ENCODE results near the gene SLITRK4.

SLITRK4 gene, protein sequence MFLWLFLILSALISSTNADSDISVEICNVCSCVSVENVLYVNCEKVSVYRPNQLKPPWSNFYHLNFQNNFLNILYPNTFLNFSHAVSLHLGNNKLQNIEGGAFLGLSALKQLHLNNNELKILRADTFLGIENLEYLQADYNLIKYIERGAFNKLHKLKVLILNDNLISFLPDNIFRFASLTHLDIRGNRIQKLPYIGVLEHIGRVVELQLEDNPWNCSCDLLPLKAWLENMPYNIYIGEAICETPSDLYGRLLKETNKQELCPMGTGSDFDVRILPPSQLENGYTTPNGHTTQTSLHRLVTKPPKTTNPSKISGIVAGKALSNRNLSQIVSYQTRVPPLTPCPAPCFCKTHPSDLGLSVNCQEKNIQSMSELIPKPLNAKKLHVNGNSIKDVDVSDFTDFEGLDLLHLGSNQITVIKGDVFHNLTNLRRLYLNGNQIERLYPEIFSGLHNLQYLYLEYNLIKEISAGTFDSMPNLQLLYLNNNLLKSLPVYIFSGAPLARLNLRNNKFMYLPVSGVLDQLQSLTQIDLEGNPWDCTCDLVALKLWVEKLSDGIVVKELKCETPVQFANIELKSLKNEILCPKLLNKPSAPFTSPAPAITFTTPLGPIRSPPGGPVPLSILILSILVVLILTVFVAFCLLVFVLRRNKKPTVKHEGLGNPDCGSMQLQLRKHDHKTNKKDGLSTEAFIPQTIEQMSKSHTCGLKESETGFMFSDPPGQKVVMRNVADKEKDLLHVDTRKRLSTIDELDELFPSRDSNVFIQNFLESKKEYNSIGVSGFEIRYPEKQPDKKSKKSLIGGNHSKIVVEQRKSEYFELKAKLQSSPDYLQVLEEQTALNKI

GRCh38 chrX:143635915-143636314 is at the start of gene SLITRK4:
SLITRK4 (minus strand) TSS chrX:143636101; CDS start chrX:143631108, 4,993 bp downstream.
- DNase-seq = no peak

DNA sequence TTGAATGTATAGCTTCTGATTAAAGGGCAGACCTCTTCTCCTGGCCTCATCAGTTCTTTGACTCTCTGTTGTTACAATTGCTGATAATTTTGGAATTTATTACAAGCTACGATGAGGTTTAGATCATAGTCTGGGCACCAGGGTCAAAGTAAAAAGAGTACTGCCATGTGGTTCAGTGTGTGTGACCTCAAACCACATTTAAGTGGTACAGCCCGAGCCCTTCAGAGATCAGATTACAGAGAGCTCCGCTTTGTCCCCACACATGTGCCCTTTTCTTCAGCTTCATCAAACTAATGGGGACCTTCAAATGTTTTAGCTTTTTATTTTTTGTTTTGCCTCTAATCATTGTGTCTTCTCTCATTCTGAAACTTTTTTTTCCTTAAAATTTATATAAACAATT is 47.6 kb upstream of the SLITRK4 start:
- DNase-seq = no peak

- no peak for DNase-seq
Observed at GRCh38 chrX:143674926-143675325, 39.0 kb upstream of the SLITRK4 start.

DNA sequence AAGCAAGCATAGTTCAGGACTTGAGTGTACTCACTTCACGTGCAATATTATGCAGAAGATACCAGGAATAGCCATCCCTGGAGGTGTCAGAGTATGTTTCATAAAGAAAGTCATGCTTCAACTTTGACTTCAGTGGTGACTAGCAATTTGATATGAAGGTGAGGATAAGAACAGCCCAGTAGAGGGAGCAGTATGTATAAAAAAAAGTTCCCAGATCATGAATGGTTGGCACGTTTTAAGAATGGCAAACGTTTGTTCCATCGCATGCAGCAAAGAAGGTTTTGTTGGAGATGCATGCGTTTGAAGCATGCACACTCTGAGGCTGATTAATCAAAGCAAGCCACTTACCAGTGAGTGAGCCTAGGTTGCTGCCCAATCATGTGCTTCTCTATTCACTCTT is 33.5 kb upstream of the SLITRK4 start:
- no peak for DNase-seq

- DNase-seq = no peak
Observed at GRCh38 chrX:143664302-143664701, 28.4 kb upstream of the SLITRK4 start.

- DNase-seq = no peak
Observed at GRCh38 chrX:143663755-143664154, 27.9 kb upstream of the SLITRK4 start.

- no peak for DNase-seq
Observed at GRCh38 chrX:143661286-143661685, 25.4 kb upstream of the SLITRK4 start.

DNA sequence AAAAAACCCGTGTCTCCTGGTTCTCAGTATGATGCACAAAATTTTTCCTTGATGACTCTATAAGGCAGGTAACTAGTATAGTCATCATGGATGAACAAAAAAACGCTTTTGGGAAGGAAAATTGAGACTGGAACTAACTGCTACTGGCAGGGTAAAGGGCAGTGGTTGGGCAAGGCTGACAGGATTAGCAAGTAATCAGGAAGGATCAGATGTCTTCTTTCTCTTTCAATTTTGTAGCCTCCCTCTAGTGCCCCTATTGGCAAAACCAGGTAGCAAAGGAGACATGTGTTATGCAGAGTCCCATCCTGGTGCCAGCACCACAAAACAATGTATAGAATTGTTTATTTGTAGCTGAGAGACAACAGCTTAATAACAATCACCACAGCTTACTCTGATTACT is 12.8 kb upstream of the SLITRK4 start:
- DNase-seq = no peak

DNA sequence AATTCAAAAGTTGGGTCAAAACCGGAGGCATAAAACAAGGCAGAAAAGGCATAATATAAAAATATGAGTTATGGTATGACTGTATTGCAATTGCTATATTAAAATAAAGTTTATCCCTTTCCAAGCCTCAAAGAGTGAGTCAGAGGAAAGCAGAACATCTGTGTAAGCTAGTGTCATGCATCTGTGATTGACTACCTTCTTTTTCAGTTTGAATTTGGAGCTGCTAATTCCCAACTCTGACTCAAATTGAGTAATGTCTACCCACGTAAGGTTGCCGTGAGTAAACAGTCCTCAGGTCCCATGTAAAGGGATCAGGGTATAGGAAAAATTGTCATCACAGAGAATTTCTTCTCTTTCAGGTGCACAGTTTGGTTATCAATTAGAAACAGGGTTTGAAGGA is 6.5 kb upstream of the SLITRK4 start:
- no peak for DNase-seq

DNA sequence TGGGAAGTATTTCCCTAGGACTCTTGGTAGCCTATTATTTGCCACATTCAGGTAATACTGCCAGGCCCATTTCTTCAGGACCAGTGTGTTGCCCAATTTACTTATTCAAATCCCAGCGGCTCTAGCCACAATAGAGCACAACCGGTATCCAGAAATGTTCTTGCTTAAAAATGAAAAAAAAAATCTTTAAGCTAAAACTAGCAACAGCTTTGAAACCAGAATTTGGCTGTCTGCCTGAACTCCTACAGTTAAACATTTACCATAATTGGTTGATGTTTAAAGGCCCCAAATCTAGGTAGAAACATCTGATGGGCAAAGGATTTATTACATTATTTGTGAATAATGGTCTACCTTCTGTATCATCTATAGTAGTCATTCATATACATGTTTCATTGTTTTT is 930 bp upstream of the SLITRK4 start:
- DNase-seq = no peak

DNA sequence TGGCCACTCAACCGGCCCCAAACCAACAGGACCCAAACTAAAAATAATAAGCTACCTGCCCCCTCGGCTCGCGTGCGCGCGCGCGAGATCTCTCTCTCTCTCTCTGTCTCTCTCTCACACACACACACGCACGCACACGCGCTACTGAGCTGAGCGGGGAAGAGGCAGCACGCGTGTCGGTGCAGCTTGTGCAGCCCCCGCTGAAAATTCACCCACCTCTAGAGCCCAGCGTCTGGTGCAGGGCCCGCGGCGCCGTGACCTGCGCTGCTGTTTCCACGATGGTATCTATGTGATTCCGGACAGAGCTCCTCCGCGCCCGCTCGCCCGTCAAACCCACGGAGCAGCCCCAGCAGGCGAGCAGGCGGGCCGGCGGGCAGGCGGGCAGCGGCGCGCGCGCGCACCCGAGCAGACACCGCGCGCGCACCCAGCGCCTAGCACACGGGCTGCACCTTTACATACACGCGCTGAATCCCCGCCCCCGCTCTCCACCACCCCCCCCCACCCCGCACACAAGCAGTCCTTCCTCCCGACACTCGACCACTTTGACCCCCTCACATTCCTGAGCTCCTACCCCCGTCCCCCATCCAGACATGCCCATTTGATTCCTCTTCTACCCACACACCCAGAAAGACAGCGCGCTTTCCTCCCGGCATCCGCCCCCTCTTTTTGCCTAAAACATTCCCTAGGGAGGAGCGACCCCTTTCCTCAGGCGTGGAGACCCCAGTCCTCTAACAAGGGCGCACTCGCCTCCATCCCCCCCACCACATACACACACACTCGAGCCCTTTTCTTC is 1.0 kb downstream of the SLITRK4 start:
- no peak for DNase-seq

GRCh38 chrX:143634309-143634662 is 1.6 kb downstream of the SLITRK4 start:
- no peak for DNase-seq

GRCh38 chrX:143633461-143634308 is 2.2 kb downstream of the SLITRK4 start:
- peak; percentile 16 for DNase-seq

DNA sequence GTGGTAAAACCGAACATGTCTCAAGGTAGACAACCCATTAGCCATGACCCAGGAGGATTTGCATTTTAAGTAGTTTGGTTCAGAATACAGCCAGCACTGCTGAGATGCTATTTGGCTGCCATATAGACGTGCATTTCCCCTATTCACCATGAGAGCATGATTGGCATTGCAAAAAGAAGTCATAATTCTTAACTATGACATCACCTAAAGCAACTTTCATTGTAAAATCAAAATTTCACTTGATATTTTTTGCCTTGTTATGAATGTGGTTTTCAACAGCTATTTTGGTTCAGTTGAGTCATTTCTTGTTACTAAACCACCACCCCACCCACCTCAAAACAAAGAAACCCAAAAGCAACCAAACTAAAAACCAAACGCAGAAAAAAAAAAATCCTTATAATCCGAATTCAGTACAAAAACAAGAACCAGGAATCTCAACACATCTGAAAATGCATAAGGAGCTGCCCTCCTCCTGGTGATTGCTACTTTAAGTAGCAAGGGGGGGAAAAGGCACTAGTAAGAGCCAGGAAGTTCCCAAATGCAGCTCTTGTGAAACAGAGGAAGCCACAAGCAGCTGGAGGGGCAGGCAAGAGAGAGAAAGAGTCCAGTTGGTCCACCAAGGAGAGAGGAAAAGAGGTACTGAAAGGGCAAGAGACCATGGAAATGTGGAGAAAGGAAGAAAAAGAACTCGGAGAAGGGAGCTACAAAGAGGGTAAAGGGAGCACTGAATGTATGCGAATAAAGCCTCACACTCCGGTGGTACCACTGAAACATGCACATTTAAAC is 3.1 kb downstream of the SLITRK4 start:
- DNase-seq = no peak

- no peak for DNase-seq
Observed at GRCh38 chrX:143623657-143624056, 12.2 kb downstream of the SLITRK4 start.

- DNase-seq = no peak
Observed at GRCh38 chrX:143621276-143621675, 14.6 kb downstream of the SLITRK4 start.

GRCh38 chrX:143615851-143616250 is 20.1 kb downstream of the SLITRK4 start:
- DNase-seq = no peak

DNA sequence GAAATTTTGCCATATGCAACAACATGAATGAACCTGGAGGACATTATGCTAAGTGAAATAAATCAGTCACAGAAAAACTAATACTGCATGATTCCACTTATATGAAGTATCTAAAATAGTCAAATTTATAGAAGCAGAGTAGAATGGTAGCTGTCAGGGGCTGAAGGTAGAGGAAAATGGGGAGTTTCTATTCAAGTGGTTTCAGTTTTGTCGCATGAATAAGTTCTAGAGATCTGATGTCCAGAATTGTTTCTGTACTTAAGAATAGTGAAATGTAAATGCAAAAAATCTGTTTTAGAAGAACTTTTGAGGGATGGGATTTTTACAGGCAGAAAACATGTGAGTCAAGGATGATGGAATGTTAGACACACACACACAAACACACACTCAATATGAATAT is 34.1 kb downstream of the SLITRK4 start:
- no peak for DNase-seq

GRCh38 chrX:143581240-143581639 is 54.7 kb downstream of the SLITRK4 start:
- DNase-seq = no peak

DNA sequence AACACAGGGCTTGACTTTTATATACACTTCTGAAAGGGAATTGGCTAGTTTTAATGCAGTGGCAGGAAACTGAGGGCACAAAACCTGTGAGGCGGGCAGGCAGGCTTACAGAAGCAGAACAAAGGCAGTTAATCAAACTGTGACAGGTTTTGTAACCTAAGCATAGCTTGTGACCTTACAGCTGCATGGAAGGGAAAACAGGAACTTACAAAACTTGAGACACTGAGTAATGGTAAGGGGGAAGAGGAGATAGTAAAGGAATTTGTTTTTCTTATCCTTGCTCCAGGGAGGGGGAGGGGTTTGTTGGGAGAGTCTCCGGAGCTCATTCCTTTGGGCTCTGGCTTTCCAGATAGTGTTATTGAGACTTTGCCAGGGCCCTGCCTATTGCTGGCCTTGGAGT is 55.6 kb downstream of the SLITRK4 start:
- DNase-seq = no peak

Measured in NCI-H1105 (cell line).